Cardiac fibroblast (primary cell): ENCODE measurements around the gene STX10.
A peak's percentile ranks its signal among the peaks of the same experiment; 100 is the strongest.

Experiments
- DNase-seq, 2 donors: peaks; one replicate each; pipeline versions ENCODE4 v3.0.0 to v3.0.0-alpha.2; 2010; ENCODE audit warnings: low read depth in 2 of 2
- H3K4me3 ChIP-seq, 2 donors: replicated peaks in 1 of 2; 1 replicate in 1 of 2; 2 replicates in 1 of 2; pipeline ENCODE4 v1.5.1; 2011; ENCODE audit warnings: low read depth in 2 of 2, low read length in 2 of 2, mild to moderate bottlenecking in 2 of 2, moderate library complexity in 1 of 2
- TF ChIP-seq, protein P1 (sequence below): IDR thresholded peaks from one replicate; pipeline ENCODE4 v1.5.1; 2011; ENCODE audit warnings: low read depth, mild to moderate bottlenecking, low read length, inconsistent platforms

The STX10 gene

DNA sequence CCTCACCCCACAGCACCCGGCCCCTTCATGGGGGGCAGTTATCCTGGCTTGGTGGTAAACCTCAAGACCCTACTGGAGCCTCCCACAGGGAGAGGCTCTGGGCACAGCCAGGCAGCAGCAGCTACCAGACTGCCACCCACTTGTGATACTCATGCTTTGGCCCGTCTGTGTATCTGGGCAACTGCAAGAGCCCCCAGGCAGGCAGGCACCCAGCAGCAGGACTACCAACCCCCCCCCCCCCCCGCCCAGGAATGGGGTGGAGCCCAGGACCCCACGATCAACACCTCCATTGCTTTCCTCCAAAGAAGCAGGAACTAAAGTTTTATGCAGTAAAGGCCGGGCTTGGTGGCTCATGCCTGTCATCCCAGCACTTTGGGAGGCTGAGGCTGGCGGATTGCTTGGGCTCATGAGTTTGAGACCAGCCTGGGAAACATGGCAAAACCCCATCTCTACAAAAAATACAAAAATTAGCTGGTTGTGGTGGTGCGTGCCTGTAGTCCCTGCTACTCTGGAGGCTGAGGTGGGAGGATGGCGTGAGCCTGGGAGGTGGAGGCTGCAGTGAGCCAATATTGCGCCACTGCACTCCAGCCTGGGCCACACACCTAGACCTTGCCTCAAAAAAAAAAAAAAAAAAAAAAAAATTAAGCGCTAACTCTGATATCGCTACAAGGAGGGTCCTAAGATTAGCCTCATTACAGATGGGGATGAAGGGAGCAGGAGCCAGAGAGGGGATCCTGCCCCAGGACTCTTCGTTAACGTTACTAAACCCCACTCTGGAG lies 46.4 kb downstream of the STX10 start:
- TF ChIP-seq, protein P1, sequence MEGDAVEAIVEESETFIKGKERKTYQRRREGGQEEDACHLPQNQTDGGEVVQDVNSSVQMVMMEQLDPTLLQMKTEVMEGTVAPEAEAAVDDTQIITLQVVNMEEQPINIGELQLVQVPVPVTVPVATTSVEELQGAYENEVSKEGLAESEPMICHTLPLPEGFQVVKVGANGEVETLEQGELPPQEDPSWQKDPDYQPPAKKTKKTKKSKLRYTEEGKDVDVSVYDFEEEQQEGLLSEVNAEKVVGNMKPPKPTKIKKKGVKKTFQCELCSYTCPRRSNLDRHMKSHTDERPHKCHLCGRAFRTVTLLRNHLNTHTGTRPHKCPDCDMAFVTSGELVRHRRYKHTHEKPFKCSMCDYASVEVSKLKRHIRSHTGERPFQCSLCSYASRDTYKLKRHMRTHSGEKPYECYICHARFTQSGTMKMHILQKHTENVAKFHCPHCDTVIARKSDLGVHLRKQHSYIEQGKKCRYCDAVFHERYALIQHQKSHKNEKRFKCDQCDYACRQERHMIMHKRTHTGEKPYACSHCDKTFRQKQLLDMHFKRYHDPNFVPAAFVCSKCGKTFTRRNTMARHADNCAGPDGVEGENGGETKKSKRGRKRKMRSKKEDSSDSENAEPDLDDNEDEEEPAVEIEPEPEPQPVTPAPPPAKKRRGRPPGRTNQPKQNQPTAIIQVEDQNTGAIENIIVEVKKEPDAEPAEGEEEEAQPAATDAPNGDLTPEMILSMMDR, result no peak
- H3K4me3 ChIP-seq, result no peak overlapping the region
- no peak for DNase-seq

GRCh38 chr19:13102666-13103580 lies 47.3 kb downstream of the STX10 start, which contains the start of gene LYL1:
LYL1 (minus strand) TSS chr19:13102858; CDS start chr19:13101171, 1,687 bp downstream.
- TF ChIP-seq, protein P1, result no peak
- peak within 1 kb of the TSS; percentile 27 for H3K4me3 ChIP-seq
- peak in 1 of 2 donors; percentile 77 for DNase-seq

DNA sequence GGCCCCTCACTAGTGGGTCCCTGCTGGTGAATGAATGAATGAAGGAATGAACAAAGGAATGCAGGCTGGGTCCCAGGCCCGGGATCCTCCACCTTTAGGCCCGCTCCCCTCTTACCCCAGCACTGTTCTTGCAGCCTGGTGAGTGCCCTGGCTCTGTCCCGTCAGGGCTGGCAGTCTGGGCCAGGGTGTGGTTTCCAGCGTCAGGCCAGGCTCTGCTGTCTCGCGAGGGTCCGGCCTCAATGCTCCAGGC lies 47.8 kb downstream of the STX10 start:
- TF ChIP-seq, protein P1, result no peak
- H3K4me3 ChIP-seq, result peak overlapping the region; percentile 27
- peak in 1 of 2 donors; percentile 53 for DNase-seq

DNA sequence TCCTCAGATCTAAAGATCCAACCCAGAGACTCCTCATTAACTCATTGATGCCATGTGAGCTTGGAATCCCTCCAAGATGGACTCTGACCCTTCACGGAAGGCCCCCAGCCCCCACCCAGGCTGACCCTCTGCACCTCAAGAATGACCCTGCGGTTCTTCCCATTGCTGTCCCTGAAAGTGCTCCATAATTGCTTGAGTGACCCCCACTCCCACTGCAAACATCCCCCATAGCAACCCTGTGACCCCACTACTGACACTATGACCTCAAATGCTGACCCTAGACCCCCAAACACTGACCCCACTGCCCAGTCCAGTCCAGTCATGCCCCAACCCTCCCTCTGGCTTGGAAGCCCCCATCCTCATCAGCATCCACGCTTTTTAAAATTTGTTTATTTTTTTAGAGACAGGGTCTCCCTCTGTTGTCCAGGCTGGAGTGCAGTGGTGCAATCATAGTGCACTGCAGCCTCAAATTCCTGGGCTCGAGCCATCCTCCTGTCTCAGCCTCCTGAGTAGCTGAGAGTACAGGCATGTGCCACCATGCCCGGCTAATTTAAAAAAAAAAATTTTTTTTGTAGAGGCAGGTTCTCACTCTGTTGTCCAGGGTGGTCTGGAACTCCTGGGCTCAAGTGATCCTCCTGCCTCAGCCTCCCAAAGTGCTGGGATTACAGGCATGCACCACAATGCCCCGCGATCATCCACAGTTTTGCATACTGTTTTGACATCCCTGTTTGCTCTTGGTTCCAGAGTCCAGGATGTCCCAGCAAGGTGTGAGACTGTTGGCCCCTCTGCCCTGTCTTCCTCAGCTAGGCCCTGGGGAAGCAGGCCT lies 48.4 kb downstream of the STX10 start:
- no peak for DNase-seq

DNA sequence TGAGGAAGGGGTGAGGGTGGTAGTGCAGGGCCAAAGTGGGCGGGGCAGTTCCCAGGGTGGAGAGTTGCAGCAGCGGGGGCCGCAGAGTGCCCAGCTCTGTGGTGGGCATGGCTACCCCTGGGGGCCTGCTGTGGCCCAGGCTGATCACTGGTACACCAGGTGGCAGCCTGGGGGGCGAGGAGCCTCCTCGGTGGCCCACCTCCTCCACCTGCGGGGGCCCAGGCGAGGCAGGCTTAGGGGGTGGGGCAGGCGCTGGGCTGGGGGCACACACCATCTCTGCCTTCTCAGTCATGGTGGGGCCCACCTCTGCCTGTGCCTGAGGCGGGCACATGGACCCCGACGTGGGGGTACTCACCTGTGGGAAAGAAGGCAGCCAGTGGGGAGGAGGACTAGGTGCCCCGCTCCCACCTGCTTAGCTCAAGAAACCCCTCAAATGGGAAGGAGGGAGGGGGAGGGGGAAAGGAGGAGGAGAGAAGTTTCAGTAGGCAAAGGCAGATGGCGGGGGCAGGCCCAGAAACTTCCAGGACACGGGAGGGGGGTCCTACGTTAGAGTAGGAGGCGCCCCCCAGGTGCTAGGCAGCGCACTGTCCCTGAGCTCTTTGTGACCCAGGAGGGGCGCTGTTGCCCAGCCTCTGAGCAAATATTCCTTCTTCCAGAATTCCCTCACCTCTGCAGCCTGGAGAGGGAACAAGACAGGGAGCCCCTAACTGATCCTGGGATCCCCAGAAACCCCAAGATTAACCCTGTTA lies 49.2 kb downstream of the STX10 start:
- H3K4me3 ChIP-seq, result no peak overlapping the region
- DNase-seq, result no peak
- TF ChIP-seq, protein P1, result peak; percentile 28

More for the DNA sequence above, 48.4 kb downstream of the STX10 start:
- TF ChIP-seq, protein P1, result no peak
- peak overlapping the region; percentile 27 for H3K4me3 ChIP-seq

DNA sequence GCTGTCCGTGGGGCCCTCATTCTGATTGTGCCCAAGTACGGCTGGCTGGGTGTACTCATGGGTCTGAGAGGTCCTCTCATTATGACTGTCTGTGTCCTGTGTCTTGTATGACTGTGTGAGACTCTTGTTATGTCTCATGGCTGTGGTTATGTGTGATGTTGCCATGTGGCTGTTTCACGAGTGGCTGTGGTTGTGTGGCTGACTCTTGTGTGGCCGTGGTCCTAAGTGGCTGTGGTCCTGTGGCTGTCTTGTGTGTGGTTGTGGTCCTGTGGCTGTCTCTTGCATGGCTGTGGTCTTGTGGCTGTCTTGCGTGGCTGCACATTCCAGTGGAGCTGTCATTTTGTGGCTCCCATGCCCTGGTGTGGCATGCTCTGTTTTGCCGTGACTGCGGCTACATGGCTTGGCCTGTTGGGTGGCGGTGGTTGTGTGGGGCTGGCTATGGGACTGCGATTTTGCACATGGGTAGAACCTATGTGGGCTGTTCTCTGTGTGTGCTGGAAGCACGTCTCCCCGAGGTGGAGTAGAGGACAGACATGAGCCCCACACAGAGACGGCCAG lies 50.1 kb downstream of the STX10 start:
- TF ChIP-seq, protein P1, result no peak
- no peak overlapping the region for H3K4me3 ChIP-seq
- DNase-seq, result peak in 1 of 2 donors; percentile 22
